CD8-positive, alpha-beta memory T cell (primary cell): ENCODE measurements around the gene PCSK2. TPM values are rescaled to one million over a fixed set of nuclear protein-coding genes. Genes with fewer than 3 reads are reported as not detected.

Source experiments
- CTCF ChIA-PET: fragments of 350-600 bp; sonication (Branson Sonifier 250); formaldehyde crosslinking; loops from one replicate; lab custom pipeline; 2021; ENCODE audit warnings: antibody characterized with exemption; lab: Charles Lee
- POLR2A ChIA-PET: fragments of 350-600 bp; sonication (Branson Sonifier 250); formaldehyde crosslinking; loops from one replicate; lab custom pipeline; 2021; ENCODE audit warnings: antibody characterized with exemption; lab: Charles Lee
- DNase-seq, 5 donors: peaks; one replicate each; pipeline versions ENCODE4 v3.0.0 to v3.0.0-alpha.2; 2020 to 2022; ENCODE audit warnings: mixed read lengths in 1 of 5
- H3K27ac ChIP-seq: one replicate; pipeline ENCODE4 v1.7.0; 2013; ENCODE audit warnings: low read depth, mild to moderate bottlenecking, low read length, moderate library complexity
- H3K27me3 ChIP-seq: 2 replicates; pipeline ENCODE4 v1.7.0; 2013; ENCODE audit warnings: low read length, mild to moderate bottlenecking; ENCODE audit not compliant: insufficient read depth, poor library complexity, severe bottlenecking
- H3K36me3 ChIP-seq: 2 replicates; pipeline ENCODE4 v1.7.0; 2013; ENCODE audit warnings: mild to moderate bottlenecking, low read length, moderate library complexity; ENCODE audit not compliant: insufficient read depth
- H3K4me1 ChIP-seq: 2 replicates; pipeline ENCODE4 v1.7.0; 2013; ENCODE audit warnings: mild to moderate bottlenecking, low read length, moderate library complexity; ENCODE audit not compliant: insufficient read depth
- H3K4me3 ChIP-seq: 2 replicates; pipeline ENCODE4 v1.7.0; 2013; ENCODE audit warnings: mild to moderate bottlenecking, low read length
- H3K9me3 ChIP-seq: 2 replicates; pipeline ENCODE4 v1.7.0; 2013; ENCODE audit warnings: mild to moderate bottlenecking, low read length
- H3K27ac Mint-ChIP-seq, 8 donors: one replicate each; pipeline ENCODE4 v1.8.0; 2020 to 2021; ENCODE audit warnings: mixed read lengths in 8 of 8, mild to moderate bottlenecking in 6 of 8, inconsistent platforms in 3 of 8, moderate library complexity in 3 of 8
- H3K27me3 Mint-ChIP-seq, 2 donors: one replicate each; pipeline ENCODE4 v1.8.0; 2020 to 2021; ENCODE audit warnings: mixed read lengths in 2 of 2, mild to moderate bottlenecking in 1 of 2, moderate library complexity in 1 of 2
- H3K36me3 Mint-ChIP-seq, 3 donors: one replicate each; pipeline ENCODE4 v1.8.0; 2020 to 2021; ENCODE audit warnings: mixed read lengths in 3 of 3, inconsistent platforms in 1 of 3, mild to moderate bottlenecking in 1 of 3
- H3K4me1 Mint-ChIP-seq, 3 donors: one replicate each; pipeline ENCODE4 v1.8.0; 2020 to 2021; ENCODE audit warnings: mixed read lengths in 3 of 3, inconsistent platforms in 1 of 3, mild to moderate bottlenecking in 1 of 3
- H3K4me3 Mint-ChIP-seq, 7 donors: one replicate each; pipeline ENCODE4 v1.8.0; 2020 to 2021; ENCODE audit warnings: mixed read lengths in 7 of 7, mild to moderate bottlenecking in 6 of 7, moderate library complexity in 4 of 7, inconsistent platforms in 2 of 7
- H3K9me3 Mint-ChIP-seq, 5 donors: one replicate each; pipeline ENCODE4 v1.8.0; 2020 to 2022; ENCODE audit warnings: mixed read lengths in 5 of 5, mild to moderate bottlenecking in 3 of 5, moderate library complexity in 2 of 5, inconsistent platforms in 1 of 5
- polyA plus RNA-seq: library from polyadenylated mRNA; unstranded; fragments of 300-500 nt; fragmentation: Illumina TruSeq; gene quantifications from one replicate; pipeline ENCODE4 v1.2.3, GENCODE V29; 2021
- total RNA-seq, 2 experiments: library from RNA; stranded (reverse); gene quantifications; one replicate each; pipeline ENCODE4 v1.2.3, GENCODE V29; 2021

Gene PCSK2
- total and polyA plus RNA-seq, 3 experiments from 2014 or later: not detected

GRCh38 chr20:17374086-17374485 is 147.2 kb downstream of the PCSK2 start:
- Mint-ChIP-seq H3K27me3 (peaks cover 0 to 20% of the 10 kb centered on the region in 2 donors), H3K27ac (no peak overlapping the region), H3K4me1 (no peaks in the 10 kb centered on the region), H3K9me3 (no peaks in the 10 kb centered on the region), H3K36me3 (no peaks in the 10 kb centered on the region), H3K4me3 (no peak overlapping the region)
- no peaks in the 10 kb centered on the region for H3K4me1 ChIP-seq
- H3K27me3 ChIP-seq: no peaks in the 10 kb centered on the region
- H3K4me3 ChIP-seq: no peak overlapping the region
- no peaks in the 10 kb centered on the region for H3K9me3 ChIP-seq
- POLR2A ChIA-PET: no interaction called here
- DNase-seq: no peak
- H3K27ac ChIP-seq: no peak overlapping the region
- CTCF ChIA-PET: no interaction called here
- H3K36me3 ChIP-seq: no peaks in the 10 kb centered on the region

- H3K36me3 ChIP-seq: no peaks in the 10 kb centered on the region
- Mint-ChIP-seq H3K27ac (no peak overlapping the region), H3K4me1 (no peaks in the 10 kb centered on the region), H3K27me3 (peaks cover 0 to 14% of the 10 kb centered on the region in 2 donors), H3K9me3 (no peaks in the 10 kb centered on the region), H3K36me3 (no peaks in the 10 kb centered on the region), H3K4me3 (no peak overlapping the region)
- H3K27me3 ChIP-seq: no peaks in the 10 kb centered on the region
- no peak overlapping the region for H3K4me3 ChIP-seq
- POLR2A ChIA-PET: no interaction called here
- DNase-seq: no peak
- H3K27ac ChIP-seq: no peak overlapping the region
- no peaks in the 10 kb centered on the region for H3K4me1 ChIP-seq
- no peaks in the 10 kb centered on the region for H3K9me3 ChIP-seq
- CTCF ChIA-PET: no interaction called here
These were observed 149.2 kb downstream of the PCSK2 start for GRCh38 chr20:17376031-17376430.

DNA sequence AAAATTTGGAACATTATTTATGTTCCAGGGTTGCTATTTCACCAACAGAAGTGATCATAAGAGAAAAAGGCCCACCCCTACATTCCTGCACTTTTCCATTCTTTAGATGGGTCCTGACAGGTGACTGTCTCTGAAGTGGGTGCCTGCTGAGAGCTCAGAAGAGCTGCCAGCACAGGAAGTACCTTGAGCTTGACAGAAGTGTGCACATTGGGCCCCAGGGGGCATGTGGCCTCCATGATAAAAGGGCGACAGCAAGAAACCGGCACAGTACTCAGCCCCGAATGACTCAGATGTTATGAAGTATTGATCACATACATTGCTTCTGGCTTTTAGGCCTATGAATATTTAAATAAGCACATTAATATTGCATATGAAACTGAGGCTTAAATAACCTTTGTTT is 150.4 kb downstream of the PCSK2 start:
- Mint-ChIP-seq H3K9me3 (no peaks in the 10 kb centered on the region), H3K4me1 (no peaks in the 10 kb centered on the region), H3K4me3 (no peak overlapping the region), H3K27me3 (peaks cover 0 to 11% of the 10 kb centered on the region in 2 donors), H3K36me3 (no peaks in the 10 kb centered on the region), H3K27ac (no peak overlapping the region)
- no peak for DNase-seq
- H3K36me3 ChIP-seq: no peaks in the 10 kb centered on the region
- no peak overlapping the region for H3K27ac ChIP-seq
- POLR2A ChIA-PET: no interaction called here
- no peak overlapping the region for H3K4me3 ChIP-seq
- CTCF ChIA-PET: no interaction called here
- no peaks in the 10 kb centered on the region for H3K4me1 ChIP-seq
- H3K9me3 ChIP-seq: no peaks in the 10 kb centered on the region
- no peaks in the 10 kb centered on the region for H3K27me3 ChIP-seq

GRCh38 chr20:17379651-17380050 is 152.8 kb downstream of the PCSK2 start:
- no peaks in the 10 kb centered on the region for H3K27me3 ChIP-seq

GRCh38 chr20:17380801-17381200 is 154.0 kb downstream of the PCSK2 start:
- peaks cover 4 to 11% of the 10 kb centered on the region in 2 donors for H3K27me3 Mint-ChIP-seq
- H3K4me3 Mint-ChIP-seq: no peak overlapping the region
- no peaks in the 10 kb centered on the region for H3K9me3 Mint-ChIP-seq
- CTCF ChIA-PET: no interaction called here
- no peak for DNase-seq
- Histone ChIP-seq H3K36me3 (no peaks in the 10 kb centered on the region), H3K27me3 (no peaks in the 10 kb centered on the region), H3K4me3 (no peak overlapping the region), H3K9me3 (no peaks in the 10 kb centered on the region), H3K27ac (no peak overlapping the region), H3K4me1 (no peaks in the 10 kb centered on the region)
- no peaks in the 10 kb centered on the region for H3K4me1 Mint-ChIP-seq
- POLR2A ChIA-PET: no interaction called here
- no peaks in the 10 kb centered on the region for H3K36me3 Mint-ChIP-seq
- no peak overlapping the region for H3K27ac Mint-ChIP-seq

More at GRCh38 chr20:17379651-17380050, 152.8 kb downstream of the PCSK2 start:
- H3K36me3 Mint-ChIP-seq: no peaks in the 10 kb centered on the region
- ChIA-PET CTCF (no interaction called here), POLR2A (no interaction called here)
- H3K27ac ChIP-seq: no peak overlapping the region
- no peaks in the 10 kb centered on the region for H3K36me3 ChIP-seq
- no peaks in the 10 kb centered on the region for H3K9me3 Mint-ChIP-seq
- no peak overlapping the region for H3K27ac Mint-ChIP-seq
- H3K4me3 ChIP-seq: no peak overlapping the region
- H3K9me3 ChIP-seq: no peaks in the 10 kb centered on the region
- no peaks in the 10 kb centered on the region for H3K4me1 ChIP-seq
- H3K27me3 Mint-ChIP-seq: peaks cover 3 to 11% of the 10 kb centered on the region in 2 donors
- H3K4me3 Mint-ChIP-seq: no peak overlapping the region
- no peaks in the 10 kb centered on the region for H3K4me1 Mint-ChIP-seq
- no peak for DNase-seq

- CTCF ChIA-PET: no interaction called here
These were observed 154.9 kb downstream of the PCSK2 start for GRCh38 chr20:17381724-17382123.

DNA sequence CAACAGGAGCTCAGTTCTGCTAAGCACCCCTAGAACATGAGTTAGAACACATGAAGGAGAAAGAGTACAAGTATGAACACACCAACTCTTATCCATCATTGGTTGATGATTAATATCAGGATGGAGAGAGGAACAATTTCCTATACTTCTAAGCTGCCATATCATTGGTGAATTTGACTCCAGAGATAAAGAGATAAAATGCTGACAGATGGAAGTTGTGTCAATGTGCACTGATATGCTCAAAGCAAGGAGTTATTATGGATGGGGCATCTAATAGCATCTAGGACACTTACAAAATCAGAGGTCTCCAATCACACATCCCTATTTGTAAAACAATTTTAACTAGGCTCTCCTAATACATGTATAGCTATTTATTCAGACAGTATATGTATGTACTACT is 159.0 kb downstream of the PCSK2 start:
- Mint-ChIP-seq H3K4me3 (no peak overlapping the region), H3K9me3 (no peaks in the 10 kb centered on the region), H3K27me3 (peaks cover 4 to 25% of the 10 kb centered on the region in 2 donors), H3K36me3 (no peaks in the 10 kb centered on the region), H3K4me1 (no peaks in the 10 kb centered on the region), H3K27ac (no peak overlapping the region)
- Histone ChIP-seq H3K27me3 (no peaks in the 10 kb centered on the region), H3K27ac (no peak overlapping the region), H3K4me3 (no peak overlapping the region), H3K9me3 (no peaks in the 10 kb centered on the region), H3K4me1 (no peaks in the 10 kb centered on the region), H3K36me3 (no peaks in the 10 kb centered on the region)
- POLR2A ChIA-PET: no interaction called here
- CTCF ChIA-PET: no interaction called here
- no peak for DNase-seq

More at GRCh38 chr20:17381724-17382123, 154.9 kb downstream of the PCSK2 start:
- Histone ChIP-seq H3K36me3 (no peaks in the 10 kb centered on the region), H3K9me3 (no peaks in the 10 kb centered on the region), H3K27me3 (no peaks in the 10 kb centered on the region), H3K4me3 (no peak overlapping the region), H3K4me1 (no peaks in the 10 kb centered on the region), H3K27ac (no peak overlapping the region)
- DNase-seq: no peak
- no peaks in the 10 kb centered on the region for H3K36me3 Mint-ChIP-seq
- H3K27me3 Mint-ChIP-seq: peaks cover 4 to 13% of the 10 kb centered on the region in 2 donors
- no peaks in the 10 kb centered on the region for H3K9me3 Mint-ChIP-seq
- no peaks in the 10 kb centered on the region for H3K4me1 Mint-ChIP-seq
- POLR2A ChIA-PET: no interaction called here
- H3K27ac Mint-ChIP-seq: no peak overlapping the region
- no peak overlapping the region for H3K4me3 Mint-ChIP-seq

DNA sequence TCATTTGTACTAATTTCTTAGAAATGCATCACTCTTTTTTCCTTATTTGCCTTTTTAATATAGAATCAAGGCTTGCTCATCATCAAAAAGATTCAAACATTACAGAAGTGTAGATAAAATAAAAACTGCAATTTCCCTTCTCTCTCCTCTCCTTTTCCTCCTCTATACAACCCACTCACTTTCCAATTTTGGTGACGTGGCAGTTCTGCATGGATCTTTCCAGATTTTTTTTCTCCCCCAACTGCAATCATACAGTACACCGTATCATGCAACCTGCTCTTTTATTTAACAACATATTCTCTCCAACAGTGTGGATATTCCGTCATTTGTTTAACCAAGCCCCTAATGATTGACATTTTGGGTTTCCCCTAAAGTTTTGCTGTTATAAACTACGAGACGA is 163.8 kb downstream of the PCSK2 start:
- POLR2A ChIA-PET: no interaction called here
- Histone ChIP-seq H3K4me3 (no peak overlapping the region), H3K4me1 (no peaks in the 10 kb centered on the region), H3K9me3 (no peaks in the 10 kb centered on the region), H3K36me3 (no peaks in the 10 kb centered on the region), H3K27me3 (no peaks in the 10 kb centered on the region), H3K27ac (no peak overlapping the region)
- Mint-ChIP-seq H3K4me1 (no peaks in the 10 kb centered on the region), H3K36me3 (no peaks in the 10 kb centered on the region), H3K4me3 (no peak overlapping the region), H3K27me3 (peaks cover 2 to 14% of the 10 kb centered on the region in 2 donors), H3K27ac (no peak overlapping the region), H3K9me3 (no peaks in the 10 kb centered on the region)
- CTCF ChIA-PET: no interaction called here
- no peak for DNase-seq
